Type B pancreatic cell (in vitro differentiated cells): Measurements from ENCODE around the gene TMEM165. TPM values are rescaled to one million over a fixed set of nuclear protein-coding genes. Genes with fewer than 3 reads are reported as not detected.
A peak's percentile ranks its signal among the peaks of the same experiment; 100 is the strongest.
"Not testable (repeated sequence)": the region's sequence is repeated elsewhere in the genome, so short reads cannot be mapped to it uniquely, and the experiment has no call there.

Experiments used
- DNase-seq: peaks from one replicate; pipeline ENCODE4 v3.0.0; 2021; ENCODE audit warnings: mixed read lengths; ENCODE audit not compliant: unreplicated experiment; ENCODE audit errors: extremely low spot score
- H3K27ac Mint-ChIP-seq: 2 replicates; pipeline ENCODE4 v1.8.0; 2021; ENCODE audit warnings: mild to moderate bottlenecking, mixed read lengths
- H3K27me3 Mint-ChIP-seq: 2 replicates; pipeline ENCODE4 v1.8.0; 2021; ENCODE audit warnings: mixed read lengths
- H3K36me3 Mint-ChIP-seq: 2 replicates; pipeline ENCODE4 v1.8.0; 2021; ENCODE audit warnings: mixed read lengths
- H3K4me1 Mint-ChIP-seq: one replicate; pipeline ENCODE4 v1.8.0; 2021; ENCODE audit warnings: mixed read lengths; ENCODE audit not compliant: unreplicated experiment
- H3K4me3 Mint-ChIP-seq: 2 replicates; pipeline ENCODE4 v1.8.0; 2021; ENCODE audit warnings: mild to moderate bottlenecking, mixed read lengths
- H3K9me3 Mint-ChIP-seq: 2 replicates; pipeline ENCODE4 v1.8.0; 2021; ENCODE audit warnings: mixed read lengths
- CTCF ChIP-seq: fragments of 200-600 bp; sonication (generic); conservative IDR thresholded peaks from 2 replicates; pipeline ENCODE4 v1.5.0; 2021; ENCODE audit warnings: antibody characterized with exemption, mild to moderate bottlenecking
- long read RNA-seq: library from polyadenylated mRNA; unstranded; transcript quantifications from one replicate; pipeline ENCODE4 v2.0.0, GENCODE V29; 2020
- total RNA-seq: library from RNA; stranded (reverse); gene quantifications from 2 replicates; pipeline ENCODE4 v1.2.1, GENCODE V29; 2021; ENCODE audit warnings: low replicate concordance

The TMEM165 gene
- 69.2 and 96.0 TPM in 2 replicates for total RNA-seq
- long read RNA-seq, partial matches to known transcripts: 4 of 13 reads
- long read RNA-seq, other reads (novel, unspliced or antisense): 4 of 13 reads

- H3K27me3 Mint-ChIP-seq: no peaks in the 10 kb centered on the region
- peak within 1 kb of the TSS; percentile 99 for H3K27ac Mint-ChIP-seq
- H3K4me3 Mint-ChIP-seq: peak within 1 kb of the TSS; percentile 100
- H3K4me1 Mint-ChIP-seq: peaks cover 33% of the 10 kb centered on the region
- peak; percentile 11 for TF ChIP-seq CTCF
- H3K36me3 Mint-ChIP-seq: peaks cover 13% of the 10 kb centered on the region
- DNase-seq: peak; percentile 93
- H3K9me3 Mint-ChIP-seq: no peaks in the 10 kb centered on the region
Measured at GRCh38 chr4:55395529-55396307, at the start of gene TMEM165. Gene TMEM165 (plus strand): TSS chr4:55395957. CDS start chr4:55396190, 233 bp downstream.

- Mint-ChIP-seq H3K9me3 (no peaks in the 10 kb centered on the region), H3K4me1 (peaks cover 15% of the 10 kb centered on the region), H3K36me3 (no peaks in the 10 kb centered on the region), H3K27me3 (no peaks in the 10 kb centered on the region), H3K27ac (peak within 1 kb of the TSS; percentile 86), H3K4me3 (peak within 1 kb of the TSS; percentile 91)
- TF ChIP-seq CTCF: peak; percentile 99
- DNase-seq: peak; percentile 93
Measured at GRCh38 chr4:55345980-55346850, 49.5 kb upstream of the TMEM165 start, which contains the start of gene SRD5A3. Gene SRD5A3 (plus strand): TSS chr4:55346242. CDS start chr4:55346337, 95 bp downstream.

- DNase-seq: no peak
- Mint-ChIP-seq H3K4me1 (peaks cover 15% of the 10 kb centered on the region), H3K36me3 (peaks cover 4% of the 10 kb centered on the region), H3K9me3 (no peaks in the 10 kb centered on the region), H3K4me3 (peak overlapping the region; percentile 89), H3K27me3 (no peaks in the 10 kb centered on the region), H3K27ac (peak overlapping the region; percentile 86)
- no peak for TF ChIP-seq CTCF
Measured at GRCh38 chr4:55346851-55347255, 48.9 kb upstream of the TMEM165 start.

GRCh38 chr4:55347610-55348228 is 48.0 kb upstream of the TMEM165 start:
- peak overlapping the region; percentile 86 for H3K27ac Mint-ChIP-seq
- peaks cover 15% of the 10 kb centered on the region for H3K4me1 Mint-ChIP-seq
- no peak for TF ChIP-seq CTCF
- no peaks in the 10 kb centered on the region for H3K27me3 Mint-ChIP-seq
- DNase-seq: no peak
- peaks cover 4% of the 10 kb centered on the region for H3K9me3 Mint-ChIP-seq
- peak overlapping the region; percentile 89 for H3K4me3 Mint-ChIP-seq
- H3K36me3 Mint-ChIP-seq: peaks cover 12% of the 10 kb centered on the region

GRCh38 chr4:55348466-55348865 is 47.3 kb upstream of the TMEM165 start:
- H3K9me3 Mint-ChIP-seq: peaks cover 7% of the 10 kb centered on the region
- H3K27me3 Mint-ChIP-seq: no peaks in the 10 kb centered on the region
- no peak overlapping the region for H3K27ac Mint-ChIP-seq
- H3K36me3 Mint-ChIP-seq: peaks cover 16% of the 10 kb centered on the region
- peaks cover 15% of the 10 kb centered on the region for H3K4me1 Mint-ChIP-seq
- no peak for DNase-seq
- TF ChIP-seq CTCF: no peak
- peak overlapping the region; percentile 26 for H3K4me3 Mint-ChIP-seq

GRCh38 chr4:55350870-55351269 is 44.9 kb upstream of the TMEM165 start:
- not testable (repeated sequence) for H3K27ac Mint-ChIP-seq, H3K27me3 Mint-ChIP-seq, H3K9me3 Mint-ChIP-seq, DNase-seq, H3K4me3 Mint-ChIP-seq
- Mint-ChIP-seq H3K36me3 (peaks cover 25% of the 10 kb centered on the region), H3K4me1 (peaks cover 15% of the 10 kb centered on the region)
